ENCODE measurements around the gene CRACDL.

Gene CRACDL

DNA sequence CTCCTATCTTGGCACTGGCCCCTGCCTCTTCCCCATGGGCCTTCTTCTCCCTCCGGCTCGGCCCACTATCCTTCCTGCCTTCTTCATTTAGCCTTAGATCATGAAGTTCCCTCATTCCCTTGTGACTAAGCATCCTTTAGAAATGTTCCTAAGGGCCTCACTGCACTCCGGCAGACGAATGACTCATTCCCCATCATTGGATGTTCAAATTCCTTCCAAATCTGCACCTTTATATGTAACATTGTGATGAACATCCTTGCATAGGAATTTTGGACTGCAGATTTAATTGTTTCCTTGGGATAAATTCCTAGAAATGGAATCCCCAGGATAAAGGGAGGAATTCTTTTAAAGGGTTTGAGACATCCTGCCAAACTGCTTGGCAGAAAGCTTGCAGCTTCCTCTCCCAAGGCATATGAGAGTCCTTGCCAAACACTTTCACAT lies 19.0 kb downstream of the CRACDL start:
- no peak for TF ChIP-seq POLR2AphosphoS5 (IDR thresholded peaks at IDR 0.05; ENCODE audit: low read depth, low read length)
- TF ChIP-seq SIN3A (IDR thresholded peaks at IDR 0.05; ENCODE audit: borderline replicate concordance, insufficient read depth, low read length): no peak
- TF ChIP-seq, protein P1, sequence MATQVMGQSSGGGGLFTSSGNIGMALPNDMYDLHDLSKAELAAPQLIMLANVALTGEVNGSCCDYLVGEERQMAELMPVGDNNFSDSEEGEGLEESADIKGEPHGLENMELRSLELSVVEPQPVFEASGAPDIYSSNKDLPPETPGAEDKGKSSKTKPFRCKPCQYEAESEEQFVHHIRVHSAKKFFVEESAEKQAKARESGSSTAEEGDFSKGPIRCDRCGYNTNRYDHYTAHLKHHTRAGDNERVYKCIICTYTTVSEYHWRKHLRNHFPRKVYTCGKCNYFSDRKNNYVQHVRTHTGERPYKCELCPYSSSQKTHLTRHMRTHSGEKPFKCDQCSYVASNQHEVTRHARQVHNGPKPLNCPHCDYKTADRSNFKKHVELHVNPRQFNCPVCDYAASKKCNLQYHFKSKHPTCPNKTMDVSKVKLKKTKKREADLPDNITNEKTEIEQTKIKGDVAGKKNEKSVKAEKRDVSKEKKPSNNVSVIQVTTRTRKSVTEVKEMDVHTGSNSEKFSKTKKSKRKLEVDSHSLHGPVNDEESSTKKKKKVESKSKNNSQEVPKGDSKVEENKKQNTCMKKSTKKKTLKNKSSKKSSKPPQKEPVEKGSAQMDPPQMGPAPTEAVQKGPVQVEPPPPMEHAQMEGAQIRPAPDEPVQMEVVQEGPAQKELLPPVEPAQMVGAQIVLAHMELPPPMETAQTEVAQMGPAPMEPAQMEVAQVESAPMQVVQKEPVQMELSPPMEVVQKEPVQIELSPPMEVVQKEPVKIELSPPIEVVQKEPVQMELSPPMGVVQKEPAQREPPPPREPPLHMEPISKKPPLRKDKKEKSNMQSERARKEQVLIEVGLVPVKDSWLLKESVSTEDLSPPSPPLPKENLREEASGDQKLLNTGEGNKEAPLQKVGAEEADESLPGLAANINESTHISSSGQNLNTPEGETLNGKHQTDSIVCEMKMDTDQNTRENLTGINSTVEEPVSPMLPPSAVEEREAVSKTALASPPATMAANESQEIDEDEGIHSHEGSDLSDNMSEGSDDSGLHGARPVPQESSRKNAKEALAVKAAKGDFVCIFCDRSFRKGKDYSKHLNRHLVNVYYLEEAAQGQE (IDR thresholded peaks at IDR 0.05; ENCODE audit: insufficient read depth in 1 of 2, low read depth in 2 of 2, low read length in 2 of 2): no peak
- no peak for TF ChIP-seq TAF1 (IDR thresholded peaks at IDR 0.05; ENCODE audit: borderline replicate concordance, insufficient read depth, low read length)
- TF ChIP-seq FOXP2 (optimal IDR thresholded peaks at IDR 0.05; ENCODE audit: borderline replicate concordance, extremely low read depth, extremely low read length, insufficient read depth): no peak

DNA sequence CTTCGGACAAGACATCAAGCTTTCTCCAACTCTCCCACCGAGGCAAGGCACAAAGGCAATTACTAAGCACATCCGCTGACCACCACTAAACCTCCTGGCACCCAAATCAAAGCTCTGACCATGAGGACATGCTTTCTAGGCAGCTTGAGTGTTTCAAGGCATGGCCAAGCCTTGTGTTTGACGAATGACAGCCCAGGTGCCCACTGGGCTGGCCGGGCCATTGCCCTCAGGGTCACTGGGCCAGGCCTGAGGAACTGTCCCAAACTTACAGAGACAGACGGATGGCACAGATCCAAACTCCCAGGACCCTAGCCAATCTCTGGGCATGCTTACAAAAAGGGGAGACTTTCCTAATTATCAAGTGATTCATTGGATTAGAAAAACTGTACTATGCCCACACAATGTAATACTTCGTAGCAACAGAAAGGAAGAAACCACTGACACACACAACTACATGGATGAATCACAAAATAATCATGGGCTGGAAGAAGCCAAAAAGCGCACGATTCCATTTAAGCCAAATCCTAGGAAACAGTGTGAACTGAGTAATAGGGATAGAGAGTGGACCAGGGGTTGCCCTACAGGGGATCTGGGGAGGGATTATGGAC lies 20.2 kb downstream of the CRACDL start:
- no peak for TF ChIP-seq TAF1 (IDR thresholded peaks at IDR 0.05; ENCODE audit: borderline replicate concordance, insufficient read depth, low read length)
- TF ChIP-seq, protein P1 (IDR thresholded peaks at IDR 0.05; ENCODE audit: insufficient read depth in 1 of 2, low read depth in 2 of 2, low read length in 2 of 2): no peak
- no peak for TF ChIP-seq SIN3A (IDR thresholded peaks at IDR 0.05; ENCODE audit: borderline replicate concordance, insufficient read depth, low read length)
- no peak for TF ChIP-seq FOXP2 (optimal IDR thresholded peaks at IDR 0.05; ENCODE audit: borderline replicate concordance, extremely low read depth, extremely low read length, insufficient read depth)
- TF ChIP-seq POLR2AphosphoS5 (IDR thresholded peaks at IDR 0.05; ENCODE audit: low read depth, low read length): no peak

DNA sequence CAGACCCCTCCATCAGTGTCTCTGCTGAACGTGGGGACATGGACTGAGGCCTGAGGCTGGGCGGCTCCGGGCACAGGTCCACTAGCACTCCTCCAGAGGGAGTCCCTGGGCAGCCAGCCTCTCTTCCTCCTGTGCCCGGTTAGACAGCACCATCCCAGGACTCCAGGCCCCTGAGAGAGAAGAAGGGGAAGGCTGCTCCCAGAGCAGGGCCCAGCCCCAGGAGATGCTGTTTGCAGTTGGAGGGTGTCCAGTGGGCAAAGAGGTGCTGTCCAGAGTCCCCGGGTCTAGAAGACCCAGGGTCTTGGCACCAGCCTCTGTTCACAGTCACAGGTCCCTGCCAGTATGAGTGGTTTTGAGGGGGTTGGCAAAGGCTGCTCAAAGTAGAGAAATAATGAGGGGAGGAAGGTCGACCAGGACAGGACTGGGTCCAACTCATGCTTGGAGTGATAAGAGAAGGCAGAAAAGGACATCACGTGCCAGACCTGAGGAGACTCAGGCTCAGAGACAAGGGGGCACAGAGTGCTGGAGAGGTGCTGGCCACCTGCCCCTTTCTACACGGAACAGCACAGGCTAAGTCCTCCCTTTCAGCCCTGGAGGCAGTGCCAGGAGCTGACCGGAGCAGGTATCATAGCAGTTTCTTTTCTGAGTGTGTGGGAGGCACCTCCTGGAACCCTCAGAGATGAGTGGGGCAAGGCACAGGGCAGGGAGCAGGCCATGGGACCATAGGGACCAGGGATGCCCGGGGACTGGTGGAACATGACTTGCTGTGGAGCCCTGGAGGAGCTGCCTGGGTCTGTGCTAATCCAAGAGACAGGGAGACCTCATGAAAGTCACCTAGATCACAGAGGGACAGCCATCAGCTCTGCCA lies 21.1 kb downstream of the CRACDL start:
- TF ChIP-seq SIN3A (IDR thresholded peaks at IDR 0.05; ENCODE audit: borderline replicate concordance, insufficient read depth, low read length) (no peak), TAF1 (IDR thresholded peaks at IDR 0.05; ENCODE audit: borderline replicate concordance, insufficient read depth, low read length) (no peak), FOXP2 (optimal IDR thresholded peaks at IDR 0.05; ENCODE audit: borderline replicate concordance, extremely low read depth, extremely low read length, insufficient read depth) (no peak), POLR2AphosphoS5 (IDR thresholded peaks at IDR 0.05; ENCODE audit: low read depth, low read length) (no peak)
- TF ChIP-seq, protein P1 (IDR thresholded peaks at IDR 0.05; ENCODE audit: insufficient read depth in 1 of 2, low read depth in 2 of 2, low read length in 2 of 2): no peak

DNA sequence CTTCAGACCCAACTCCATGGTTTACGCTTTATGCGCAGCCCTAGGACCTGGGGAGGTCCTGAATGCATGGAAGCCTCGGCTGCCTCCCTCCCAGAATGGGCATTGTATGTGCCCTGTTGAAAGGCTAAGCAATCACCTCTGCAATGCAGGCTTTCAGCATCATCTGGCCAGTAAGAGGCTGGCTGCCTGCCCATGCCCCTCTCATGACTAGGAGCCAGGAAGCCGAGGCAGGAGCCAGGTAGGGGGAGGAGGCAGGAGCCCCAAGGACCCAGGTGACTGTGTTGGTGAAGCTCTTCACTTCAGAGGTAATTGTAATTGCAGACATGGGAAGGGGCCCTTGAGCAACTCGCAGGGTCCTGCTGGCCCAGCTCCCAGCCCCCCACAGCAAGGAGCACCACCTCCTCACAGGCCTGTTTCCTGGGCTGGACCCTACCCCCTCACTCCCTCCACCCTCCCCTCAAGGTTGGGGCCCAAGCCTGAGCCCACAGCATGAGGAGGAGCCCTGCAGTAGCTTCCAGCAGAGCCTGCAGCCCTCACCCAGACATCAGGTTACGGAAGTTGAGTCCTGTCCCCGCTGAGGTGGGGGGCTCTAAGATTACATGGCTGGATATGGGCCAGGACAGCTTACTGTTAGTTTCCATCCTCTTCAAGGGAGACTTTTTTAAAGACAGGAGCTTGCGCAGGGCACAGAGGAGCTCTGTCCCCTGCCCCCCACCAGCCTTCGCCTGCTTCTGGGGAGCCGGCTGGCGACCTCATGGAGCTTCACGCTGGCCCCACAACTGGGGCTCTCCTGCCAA lies 21.9 kb downstream of the CRACDL start:
- TF ChIP-seq FOXP2 (optimal IDR thresholded peaks at IDR 0.05; ENCODE audit: borderline replicate concordance, extremely low read depth, extremely low read length, insufficient read depth) (no peak), POLR2AphosphoS5 (IDR thresholded peaks at IDR 0.05; ENCODE audit: low read depth, low read length) (no peak), TAF1 (IDR thresholded peaks at IDR 0.05; ENCODE audit: borderline replicate concordance, insufficient read depth, low read length) (no peak), SIN3A (IDR thresholded peaks at IDR 0.05; ENCODE audit: borderline replicate concordance, insufficient read depth, low read length) (no peak)
- TF ChIP-seq, protein P1 (IDR thresholded peaks at IDR 0.05; ENCODE audit: insufficient read depth in 1 of 2, low read depth in 2 of 2, low read length in 2 of 2): no peak
